GM15510 (cell line): ENCODE measurements around the gene C1orf52.

ENCODE experiments used
- POLR2A ChIP-seq: IDR thresholded peaks from 3 replicates; pipeline ENCODE4 v1.6.1; 2011; ENCODE audit warnings: borderline replicate concordance; ENCODE audit not compliant: insufficient read length; ENCODE audit errors: extremely low read depth

C1orf52 gene

GRCh38 chr1:85201340-85202091, 57.9 kb downstream of the C1orf52 start:
- TF ChIP-seq POLR2A, result no peak

DNA sequence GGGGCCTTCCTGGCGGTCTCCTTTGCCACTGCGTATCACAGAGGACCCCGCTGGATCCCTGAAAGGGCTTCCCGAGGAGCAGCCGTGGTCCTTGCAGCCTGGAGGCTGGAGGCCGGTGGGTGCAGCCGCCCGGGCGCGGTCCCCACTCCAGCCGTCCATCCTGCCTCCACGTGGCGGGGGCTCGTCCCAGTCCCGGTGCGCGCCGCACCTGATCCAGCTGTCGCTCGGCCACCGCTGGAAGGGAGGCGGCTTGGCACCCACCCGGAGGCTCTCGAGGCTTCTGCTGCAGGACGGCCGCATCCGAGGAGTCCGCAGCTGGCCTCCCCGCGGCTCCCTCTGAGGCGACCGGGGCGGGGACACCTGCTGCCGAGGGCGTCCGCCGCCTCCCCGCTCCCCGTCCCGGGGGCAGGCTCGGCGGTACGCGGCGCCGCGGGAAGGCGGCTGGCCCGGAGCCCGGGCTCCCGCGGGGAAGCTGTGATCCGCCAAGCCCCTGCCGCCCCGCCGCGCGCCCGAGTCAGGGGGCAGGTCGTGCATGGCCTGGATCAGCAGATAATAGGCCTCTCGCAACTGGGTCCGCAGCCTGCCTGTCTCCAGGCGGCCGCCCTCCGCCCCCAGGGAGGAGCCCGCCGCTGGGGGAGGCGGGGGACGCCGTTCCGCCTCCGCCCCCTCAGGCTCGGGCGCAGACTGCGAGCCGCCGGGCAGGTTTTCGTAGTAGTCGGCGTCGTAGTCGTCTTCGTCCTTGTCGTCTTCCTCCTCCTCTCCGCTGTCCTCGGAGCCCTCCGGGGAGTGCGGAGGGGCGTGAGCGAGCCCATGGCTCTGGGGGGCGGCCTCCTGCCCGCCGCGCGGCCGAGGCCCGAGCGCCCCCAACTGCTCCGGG, 58.8 kb downstream of the C1orf52 start, which contains the start of gene SYDE2:
TSS of gene SYDE2 (minus strand) at position 554 of the 877 bp plus-strand sequence. CDS start at position 534, 20 bp downstream.
- peak; percentile 59 for TF ChIP-seq POLR2A
